CD14-positive monocyte (primary cell): ENCODE results near the gene BRAT1. TPM values are rescaled to one million over a fixed set of nuclear protein-coding genes. Genes with fewer than 3 reads are reported as not detected.

Experiments
- DNase-seq, 3 donors: peaks; one replicate each; pipeline ENCODE4 v3.0.0-alpha.2; 2011 to 2022
- H2AFZ ChIP-seq: 2 replicates; pipeline ENCODE4 v1.6.0; 2012; ENCODE audit warnings: mild to moderate bottlenecking, low read depth, low read length, inconsistent platforms; ENCODE audit not compliant: insufficient read depth, poor library complexity, severe bottlenecking
- H3K27ac ChIP-seq, 2 donors: 1 replicate in 1 of 2; 2 replicates in 1 of 2; pipeline ENCODE4 v1.5.1; 2012 to 2013; ENCODE audit warnings: low read length in 2 of 2, control low read depth in 1 of 2, inconsistent platforms in 1 of 2, low read depth in 1 of 2, mild to moderate bottlenecking in 1 of 2
- H3K27me3 ChIP-seq, 2 donors: one replicate each; pipeline versions ENCODE4 v1.6.0 to v1.6.1; 2011 to 2013; ENCODE audit warnings: low read length in 2 of 2; ENCODE audit not compliant: control insufficient read depth in 2 of 2, insufficient read depth in 2 of 2
- H3K36me3 ChIP-seq, 2 donors: replicated peaks in 1 of 2; 1 replicate in 1 of 2; 2 replicates in 1 of 2; pipeline versions ENCODE4 v1.5.1 to v1.6.1; 2012 to 2013; ENCODE audit warnings: low read length in 2 of 2, control low read depth in 1 of 2, inconsistent platforms in 1 of 2, mild to moderate bottlenecking in 1 of 2; ENCODE audit not compliant: insufficient read depth in 2 of 2, control insufficient read depth in 1 of 2
- H3K4me1 ChIP-seq, 2 donors: 1 replicate in 1 of 2; 2 replicates in 1 of 2; pipeline versions ENCODE4 v1.5.1 to v1.6.1; 2012 to 2013; ENCODE audit warnings: low read length in 2 of 2, control low read depth in 1 of 2, inconsistent platforms in 1 of 2, mild to moderate bottlenecking in 1 of 2, moderate library complexity in 1 of 2; ENCODE audit not compliant: insufficient read depth in 2 of 2, control insufficient read depth in 1 of 2
- H3K4me2 ChIP-seq: replicated peaks from 2 replicates; pipeline ENCODE3; 2012; ENCODE audit warnings: low read length, moderate library complexity, mild to moderate bottlenecking; ENCODE audit not compliant: poor library complexity, severe bottlenecking; ENCODE audit errors: extremely low read depth
- H3K4me3 ChIP-seq, 3 experiments: fragments of 200-600 bp in 1 of 3; sonication (generic) in 1 of 3; replicated peaks in 1 of 3; 1 replicate in 2 of 3; 2 replicates in 1 of 3; pipeline ENCODE4 v1.5.1; 2011 to 2013; ENCODE audit warnings: low read length in 3 of 3, mild to moderate bottlenecking in 3 of 3, control low read depth in 2 of 3, low read depth in 2 of 3, inconsistent platforms in 1 of 3, moderate library complexity in 1 of 3
- H3K79me2 ChIP-seq: 2 replicates; pipeline ENCODE4 v1.6.0; 2012; ENCODE audit warnings: mild to moderate bottlenecking, control low read depth, inconsistent platforms, low read length, moderate library complexity; ENCODE audit not compliant: insufficient read depth
- H3K9ac ChIP-seq: 2 replicates; pipeline ENCODE4 v1.6.0; 2017; ENCODE audit warnings: low read length, mild to moderate bottlenecking; ENCODE audit not compliant: insufficient read depth, poor library complexity, severe bottlenecking
- H3K9me3 ChIP-seq, 2 donors: replicated peaks in 1 of 2; 1 replicate in 1 of 2; 2 replicates in 1 of 2; pipeline versions ENCODE4 v1.5.1 to v1.6.1; 2012 to 2013; ENCODE audit warnings: low read length in 2 of 2, control low read depth in 1 of 2; ENCODE audit not compliant: control insufficient read depth in 1 of 2, insufficient read depth in 1 of 2
- H4K20me1 ChIP-seq: 2 replicates; pipeline ENCODE4 v1.6.0; 2012; ENCODE audit warnings: mild to moderate bottlenecking, low read length, control low read depth, moderate library complexity; ENCODE audit not compliant: insufficient read depth
- H3K27ac Mint-ChIP-seq, 7 donors: one replicate each; pipeline ENCODE4 v1.8.0; 2020; ENCODE audit warnings: mild to moderate bottlenecking in 7 of 7, mixed read lengths in 7 of 7, moderate library complexity in 6 of 7, inconsistent platforms in 2 of 7
- H3K27me3 Mint-ChIP-seq, 3 donors: one replicate each; pipeline ENCODE4 v1.8.0; 2021 to 2022; ENCODE audit warnings: low read depth in 3 of 3, mild to moderate bottlenecking in 3 of 3, mixed read lengths in 3 of 3, moderate library complexity in 3 of 3, inconsistent platforms in 1 of 3
- H3K36me3 Mint-ChIP-seq, 2 donors: one replicate each; pipeline ENCODE4 v1.8.0; 2020; ENCODE audit warnings: mixed read lengths in 2 of 2, inconsistent platforms in 1 of 2, mild to moderate bottlenecking in 1 of 2
- H3K4me1 Mint-ChIP-seq: one replicate; pipeline ENCODE4 v1.8.0; 2020; ENCODE audit warnings: mild to moderate bottlenecking, mixed read lengths
- H3K4me3 Mint-ChIP-seq, 2 donors: one replicate each; pipeline ENCODE4 v1.8.0; 2020; ENCODE audit warnings: mild to moderate bottlenecking in 2 of 2, mixed read lengths in 2 of 2, moderate library complexity in 1 of 2
- H3K9me3 Mint-ChIP-seq, 7 donors: one replicate each; pipeline ENCODE4 v1.8.0; 2020 to 2022; ENCODE audit warnings: mixed read lengths in 7 of 7, mild to moderate bottlenecking in 6 of 7, moderate library complexity in 6 of 7, inconsistent platforms in 2 of 7
- WGBS: methylation state at CpG from one replicate; pipeline ENCODE4 v1.1.5; 2013; ENCODE audit warnings: missing lambda C conversion rate; ENCODE audit not compliant: insufficient coverage; 5-methylcytosine and 5-hydroxymethylcytosine counted together
- intact Hi-C, 2 donors: fragments of 100-400 bp; cut with micrococcal nuclease; formaldehyde crosslinking; loops; one replicate each; pipeline versions ENCODE4 v1.15.0 to v1.15.1; 2023
- polyA plus RNA-seq, 3 donors: library from polyadenylated mRNA; depleted of rRNA in 1 of 3; unstranded in 2 of 3; stranded (reverse) in 1 of 3; fragments of 300-500 nt in 2 of 3; fragments of >200 nt in 1 of 3; fragmentation: Illumina TruSeq in 2 of 3; gene quantifications; 1 replicate in 2 of 3; 2 replicates in 1 of 3; pipeline ENCODE4 v1.2.3, GENCODE V29; 2012 to 2021
- TF ChIP-seq, protein P1 (sequence below): fragments of 200-600 bp; IDR thresholded peaks from one replicate; pipeline ENCODE4 v1.8.0; 2022; ENCODE audit warnings: antibody characterized with exemption, mild to moderate bottlenecking

The BRAT1 gene
- polyA plus RNA-seq, 3 donors, result 31.6 to 34.2 (median 32.5) TPM

- Histone ChIP-seq H3K36me3 (peaks cover 29 to 50% of the 10 kb centered on the region in 2 donors), H3K4me1 (peaks cover 8 to 9% of the 10 kb centered on the region in 2 donors), H3K4me3 (no peak overlapping the region), H3K9me3 (no peaks in the 10 kb centered on the region), H2AFZ (no peak overlapping the region), H3K79me2 (no peaks in the 10 kb centered on the region), H3K27ac (no peak overlapping the region), H3K4me2 (no peak overlapping the region), H3K9ac (no peak overlapping the region), H3K27me3 (no peaks in the 10 kb centered on the region), H4K20me1 (peaks cover 4% of the 10 kb centered on the region)
- Mint-ChIP-seq H3K27me3 (peaks cover 0 to 4% (median 0%) of the 10 kb centered on the region in 3 donors), H3K36me3 (peaks cover 58 to 69% of the 10 kb centered on the region in 2 donors), H3K4me3 (no peak overlapping the region), H3K4me1 (peaks cover 8% of the 10 kb centered on the region), H3K27ac (no peak overlapping the region), H3K9me3 (no peaks in the 10 kb centered on the region)
- DNase-seq, result no peak
- intact Hi-C loops, result loop anchor here in 1 of 2 donors (10.0 kb wide), 1 partner anchor 95 kb away; the partner anchor contains the start of gene GRIFIN
- TF ChIP-seq, protein P1, sequence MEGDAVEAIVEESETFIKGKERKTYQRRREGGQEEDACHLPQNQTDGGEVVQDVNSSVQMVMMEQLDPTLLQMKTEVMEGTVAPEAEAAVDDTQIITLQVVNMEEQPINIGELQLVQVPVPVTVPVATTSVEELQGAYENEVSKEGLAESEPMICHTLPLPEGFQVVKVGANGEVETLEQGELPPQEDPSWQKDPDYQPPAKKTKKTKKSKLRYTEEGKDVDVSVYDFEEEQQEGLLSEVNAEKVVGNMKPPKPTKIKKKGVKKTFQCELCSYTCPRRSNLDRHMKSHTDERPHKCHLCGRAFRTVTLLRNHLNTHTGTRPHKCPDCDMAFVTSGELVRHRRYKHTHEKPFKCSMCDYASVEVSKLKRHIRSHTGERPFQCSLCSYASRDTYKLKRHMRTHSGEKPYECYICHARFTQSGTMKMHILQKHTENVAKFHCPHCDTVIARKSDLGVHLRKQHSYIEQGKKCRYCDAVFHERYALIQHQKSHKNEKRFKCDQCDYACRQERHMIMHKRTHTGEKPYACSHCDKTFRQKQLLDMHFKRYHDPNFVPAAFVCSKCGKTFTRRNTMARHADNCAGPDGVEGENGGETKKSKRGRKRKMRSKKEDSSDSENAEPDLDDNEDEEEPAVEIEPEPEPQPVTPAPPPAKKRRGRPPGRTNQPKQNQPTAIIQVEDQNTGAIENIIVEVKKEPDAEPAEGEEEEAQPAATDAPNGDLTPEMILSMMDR, result no peak
- 96% methylated on average over 8 of the region's 14 CpGs for WGBS
Measured at GRCh38 chr7:2569421-2569820, 14.1 kb upstream of the BRAT1 start.

DNA sequence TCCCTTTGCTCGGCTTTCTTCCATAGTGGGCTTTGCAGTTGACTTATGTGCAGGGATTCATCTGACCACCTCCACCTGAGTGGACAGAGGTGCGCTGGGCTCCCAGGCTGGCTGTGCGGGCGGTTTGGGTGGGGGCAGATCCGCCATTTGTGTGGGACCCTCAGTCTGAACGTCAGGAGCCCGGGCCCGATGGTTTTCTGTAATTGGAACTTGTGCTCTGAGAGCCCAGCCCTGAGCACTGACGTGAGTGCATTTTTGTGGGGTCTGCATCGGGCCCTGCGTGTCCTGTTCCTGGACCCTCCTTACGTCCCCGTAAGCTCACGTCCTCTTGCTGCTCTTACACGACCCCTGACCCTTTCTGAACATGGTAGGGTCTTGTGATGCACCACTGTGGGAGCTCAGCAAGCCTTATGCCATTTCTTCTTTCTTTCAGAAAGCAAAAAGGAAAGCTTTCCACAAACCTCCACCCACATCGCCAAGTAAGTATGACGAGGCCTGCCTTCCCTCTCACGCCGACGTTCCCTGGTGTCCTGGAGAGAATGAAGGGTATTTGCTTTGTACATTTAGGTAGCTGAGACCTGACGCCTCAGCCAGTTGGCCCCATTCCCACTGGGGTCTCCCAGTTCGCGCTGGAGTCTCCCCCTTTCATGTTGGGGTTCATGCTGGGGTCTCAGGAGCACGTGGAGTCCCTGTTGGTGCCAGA is 13.3 kb upstream of the BRAT1 start:
- Histone ChIP-seq H4K20me1 (peaks cover 4% of the 10 kb centered on the region), H3K27me3 (no peaks in the 10 kb centered on the region), H3K79me2 (no peaks in the 10 kb centered on the region), H3K4me3 (no peak overlapping the region), H3K9me3 (no peaks in the 10 kb centered on the region), H3K27ac (no peak overlapping the region), H2AFZ (no peak overlapping the region), H3K4me1 (peaks cover 8 to 9% of the 10 kb centered on the region in 2 donors), H3K9ac (no peak overlapping the region), H3K36me3 (peaks cover 21 to 43% of the 10 kb centered on the region in 2 donors), H3K4me2 (no peak overlapping the region)
- H3K27me3 Mint-ChIP-seq, result peaks cover 0 to 4% (median 0%) of the 10 kb centered on the region in 3 donors
- H3K4me1 Mint-ChIP-seq, result peaks cover 8% of the 10 kb centered on the region
- no peak overlapping the region for H3K27ac Mint-ChIP-seq
- TF ChIP-seq, protein P1, result no peak
- WGBS, result 99% methylated on average over 14 of the region's 24 CpGs
- DNase-seq, result no peak
- no peak overlapping the region for H3K4me3 Mint-ChIP-seq
- no peaks in the 10 kb centered on the region for H3K9me3 Mint-ChIP-seq
- peaks cover 50 to 62% of the 10 kb centered on the region in 2 donors for H3K36me3 Mint-ChIP-seq
- intact Hi-C loops, result loop anchor here in 1 of 2 donors (10.0 kb wide), 1 partner anchor 94 kb away; the partner anchor contains the start of gene GRIFIN
